ENCODE data around the gene YTHDC2.
A peak's percentile ranks its signal among the peaks of the same experiment; 100 is the strongest.

Gene YTHDC2

DNA sequence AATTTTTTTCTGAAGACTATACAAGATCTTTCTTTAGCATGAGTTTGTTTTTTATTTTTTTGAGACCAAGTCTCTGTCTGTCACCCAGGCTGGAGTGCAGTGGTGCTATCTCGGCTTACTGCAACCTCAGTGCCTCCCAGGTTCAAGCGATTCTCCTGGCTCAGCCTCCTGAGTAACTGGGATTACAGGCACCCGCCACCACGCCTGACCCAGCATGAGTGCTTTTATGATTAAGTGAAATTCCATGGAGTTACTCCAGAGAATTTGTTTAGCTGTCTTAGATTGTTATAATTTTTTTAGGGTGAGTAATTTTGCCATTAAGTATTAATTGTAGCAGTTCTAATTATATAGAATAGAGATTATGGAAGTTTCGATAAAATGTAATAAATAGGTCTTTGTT is 14.3 kb downstream of the YTHDC2 start:
- DNase-seq (ENCODE audit: insufficient read length, low spot score) = no peak
- TF ChIP-seq, protein P1, sequence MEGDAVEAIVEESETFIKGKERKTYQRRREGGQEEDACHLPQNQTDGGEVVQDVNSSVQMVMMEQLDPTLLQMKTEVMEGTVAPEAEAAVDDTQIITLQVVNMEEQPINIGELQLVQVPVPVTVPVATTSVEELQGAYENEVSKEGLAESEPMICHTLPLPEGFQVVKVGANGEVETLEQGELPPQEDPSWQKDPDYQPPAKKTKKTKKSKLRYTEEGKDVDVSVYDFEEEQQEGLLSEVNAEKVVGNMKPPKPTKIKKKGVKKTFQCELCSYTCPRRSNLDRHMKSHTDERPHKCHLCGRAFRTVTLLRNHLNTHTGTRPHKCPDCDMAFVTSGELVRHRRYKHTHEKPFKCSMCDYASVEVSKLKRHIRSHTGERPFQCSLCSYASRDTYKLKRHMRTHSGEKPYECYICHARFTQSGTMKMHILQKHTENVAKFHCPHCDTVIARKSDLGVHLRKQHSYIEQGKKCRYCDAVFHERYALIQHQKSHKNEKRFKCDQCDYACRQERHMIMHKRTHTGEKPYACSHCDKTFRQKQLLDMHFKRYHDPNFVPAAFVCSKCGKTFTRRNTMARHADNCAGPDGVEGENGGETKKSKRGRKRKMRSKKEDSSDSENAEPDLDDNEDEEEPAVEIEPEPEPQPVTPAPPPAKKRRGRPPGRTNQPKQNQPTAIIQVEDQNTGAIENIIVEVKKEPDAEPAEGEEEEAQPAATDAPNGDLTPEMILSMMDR (IDR thresholded peaks at IDR 0.05; ENCODE audit: insufficient read depth, missing control alignments) = no peak
- FAIRE-seq = no peak

- DNase-seq (ENCODE audit: insufficient read length, low spot score) (no peak), FAIRE-seq (no peak)
- TF ChIP-seq, protein P1 (IDR thresholded peaks at IDR 0.05; ENCODE audit: insufficient read depth, missing control alignments) = no peak
Measured at GRCh38 chr5:113531481-113532159, 18.1 kb downstream of the YTHDC2 start.

- DNase-seq (ENCODE audit: insufficient read length, low spot score) (no peak), FAIRE-seq (no peak)
- TF ChIP-seq, protein P1 (IDR thresholded peaks at IDR 0.05; ENCODE audit: insufficient read depth, missing control alignments) = no peak
Measured at GRCh38 chr5:113538313-113538712, 24.8 kb downstream of the YTHDC2 start.

DNA sequence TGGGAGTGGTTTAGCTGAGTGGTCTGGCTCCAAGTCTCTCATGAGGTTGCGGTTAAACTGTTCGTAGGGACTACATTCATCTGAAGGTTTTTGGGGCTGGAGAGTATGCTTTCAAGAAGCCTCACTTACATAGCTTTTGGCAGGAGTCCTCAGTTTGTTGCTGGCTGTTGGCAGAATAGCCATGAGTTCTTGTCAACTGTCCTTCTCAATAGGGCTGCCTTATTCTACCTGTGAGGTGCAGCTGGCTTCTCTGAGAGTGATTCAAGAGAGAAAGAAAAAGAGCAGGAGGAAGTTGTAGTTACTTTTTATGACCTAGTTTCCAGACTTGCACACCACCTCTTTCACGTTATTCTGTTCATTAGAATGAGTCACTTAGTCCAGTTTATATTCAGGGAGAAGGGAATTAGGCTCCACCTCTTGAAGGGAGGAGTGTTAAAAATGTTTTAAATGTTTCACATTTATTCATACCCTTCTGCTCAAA is 33.2 kb downstream of the YTHDC2 start:
- DNase-seq (ENCODE audit: insufficient read length, low spot score) (no peak), FAIRE-seq (no peak)
- TF ChIP-seq, protein P1 (IDR thresholded peaks at IDR 0.05; ENCODE audit: insufficient read depth, missing control alignments) = no peak

- TF ChIP-seq, protein P1 (IDR thresholded peaks at IDR 0.05; ENCODE audit: insufficient read depth, missing control alignments) = no peak
- FAIRE-seq (peak; percentile 11), DNase-seq (ENCODE audit: insufficient read length, low spot score) (no peak)
Measured at GRCh38 chr5:113548396-113548795, 34.9 kb downstream of the YTHDC2 start.

DNA sequence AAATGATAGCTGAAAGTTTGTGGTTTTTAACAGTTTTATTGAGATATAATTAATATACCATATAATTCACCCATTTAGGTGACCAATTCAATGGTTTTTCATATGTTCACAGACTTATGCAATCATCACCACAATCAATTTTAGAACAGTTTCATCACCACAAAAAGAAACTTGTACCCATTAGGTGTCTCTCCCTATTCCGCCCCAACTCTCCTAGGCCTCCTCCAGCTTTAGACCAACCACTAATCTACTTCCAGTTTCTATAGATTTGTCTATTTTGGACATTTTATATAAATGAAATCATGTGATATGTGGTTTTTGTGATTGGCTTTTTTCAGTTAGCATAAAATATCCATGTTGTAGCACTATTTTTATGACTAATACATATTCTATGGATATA is 38.6 kb downstream of the YTHDC2 start:
- TF ChIP-seq, protein P1 (IDR thresholded peaks at IDR 0.05; ENCODE audit: insufficient read depth, missing control alignments) = no peak
- FAIRE-seq = no peak
- no peak for DNase-seq (ENCODE audit: insufficient read length, low spot score)

GRCh38 chr5:113552620-113553019 is 39.1 kb downstream of the YTHDC2 start:
- no peak for DNase-seq (ENCODE audit: insufficient read length, low spot score)
- FAIRE-seq = no peak
- TF ChIP-seq, protein P1 (IDR thresholded peaks at IDR 0.05; ENCODE audit: insufficient read depth, missing control alignments) = no peak
